Measurements from ENCODE around the gene ZNF527.

- TF ChIP-seq POLR2A (IDR thresholded peaks at IDR 0.05; ENCODE audit: low read depth) (no peak), CTCF (IDR thresholded peaks at IDR 0.05) (no peak), EP300 (IDR thresholded peaks at IDR 0.05) (no peak)
Observed at GRCh38 chr19:37362733-37363132, 8.2 kb upstream of the ZNF527 start.
